CD4-positive, alpha-beta T cell treated with Interleukin-15 for 4 hours (primary cell): Measurements from ENCODE around the gene ABCC11.

Experiments
- DNase-seq: peaks from one replicate; pipeline ENCODE4 v3.0.0-alpha.2; 2020; ENCODE audit warnings: low spot score

ABCC11 gene

GRCh38 chr16:48161906-48162305 lies 85.4 kb downstream of the ABCC11 start:
- DNase-seq = no peak

- no peak for DNase-seq
Observed at GRCh38 chr16:48160575-48160974, 86.8 kb downstream of the ABCC11 start.

- peak; percentile 19 for DNase-seq
Observed at GRCh38 chr16:48158296-48158695, 89.0 kb downstream of the ABCC11 start.

- no peak for DNase-seq
Observed at GRCh38 chr16:48157794-48158193, 89.5 kb downstream of the ABCC11 start.

GRCh38 chr16:48157302-48157701 lies 90.0 kb downstream of the ABCC11 start:
- DNase-seq = no peak

GRCh38 chr16:48156790-48157209 lies 90.5 kb downstream of the ABCC11 start:
- DNase-seq = peak; percentile 70

GRCh38 chr16:48155926-48156789 lies 91.2 kb downstream of the ABCC11 start, which contains the start of gene ABCC12:
ABCC12 (minus strand) TSS chr16:48155993; CDS start chr16:48146424, 9,569 bp downstream.
- no peak for DNase-seq

GRCh38 chr16:48153774-48154173 lies 93.6 kb downstream of the ABCC11 start:
- no peak for DNase-seq

- DNase-seq = no peak
Observed at GRCh38 chr16:48152226-48152625, 95.1 kb downstream of the ABCC11 start.

- no peak for DNase-seq
Observed at GRCh38 chr16:48150707-48151106, 96.6 kb downstream of the ABCC11 start.

GRCh38 chr16:48146710-48147109 lies 100.6 kb downstream of the ABCC11 start:
- no peak for DNase-seq

GRCh38 chr16:48146131-48146530 lies 101.2 kb downstream of the ABCC11 start:
- DNase-seq = no peak

GRCh38 chr16:48143812-48144368 lies 103.4 kb downstream of the ABCC11 start:
- no peak for DNase-seq

- DNase-seq = no peak
Observed at GRCh38 chr16:48140821-48141220, 106.5 kb downstream of the ABCC11 start.

- DNase-seq = no peak
Observed at GRCh38 chr16:48139517-48139916, 107.8 kb downstream of the ABCC11 start.

GRCh38 chr16:48138543-48138942 lies 108.8 kb downstream of the ABCC11 start:
- no peak for DNase-seq

GRCh38 chr16:48137822-48138221 lies 109.5 kb downstream of the ABCC11 start:
- DNase-seq = no peak

- DNase-seq = no peak
Observed at GRCh38 chr16:48136547-48137360, 110.6 kb downstream of the ABCC11 start.

- DNase-seq = no peak
Observed at GRCh38 chr16:48133455-48134211, 113.7 kb downstream of the ABCC11 start.

- no peak for DNase-seq
Observed at GRCh38 chr16:48132696-48133095, 114.6 kb downstream of the ABCC11 start.

GRCh38 chr16:48131201-48131935 lies 116.0 kb downstream of the ABCC11 start:
- DNase-seq = no peak
